ENCODE measurements around the gene TRAPPC2L. TPM values are rescaled to one million over a fixed set of nuclear protein-coding genes. Genes with fewer than 3 reads are reported as not detected.
A peak's percentile ranks its signal among the peaks of the same experiment; 100 is the strongest.

The TRAPPC2L gene
- total and polyA plus RNA-seq, 2 of the 13 experiments (the other 11 are each of a cell fraction or from before 2014, with no cell fraction given), result 96.3 to 107 TPM

- TF ChIP-seq THAP9 (CRISPR knock-in tag; IDR thresholded peaks at IDR 0.05; ENCODE audit: borderline replicate concordance) (no peak), GPN1 (CRISPR knock-in tag; IDR thresholded peaks at IDR 0.05; ENCODE audit: borderline replicate concordance) (no peak), ZNF75D (CRISPR knock-in tag; IDR thresholded peaks at IDR 0.05; ENCODE audit: borderline replicate concordance) (no peak), ZNF891 (CRISPR knock-in tag; IDR thresholded peaks at IDR 0.05) (0 out of 2 replicates have a peak, but pooled peaks have one; percentile 6), RAD21 (CRISPR knock-in tag; IDR thresholded peaks at IDR 0.05) (peak; percentile 4; the same call in 1 of the 2 replicates), ZNF569 (CRISPR knock-in tag; IDR thresholded peaks at IDR 0.05; ENCODE audit: borderline replicate concordance) (no peak), LCORL (IDR thresholded peaks at IDR 0.05) (no peak), LCORL (CRISPR knock-in tag; IDR thresholded peaks at IDR 0.05) (no peak), MEIS2 (CRISPR knock-in tag; IDR thresholded peaks at IDR 0.05) (no peak), HNRNPL (IDR thresholded peaks at IDR 0.05; ENCODE audit: low read depth, low read length) (0 out of 2 replicates have a peak, but pooled peaks have one; percentile 19), ETV6 (CRISPR knock-in tag; conservative IDR thresholded peaks at IDR 0.05) (no peak), SMAD3 (CRISPR knock-in tag; IDR thresholded peaks at IDR 0.05) (no peak), ZNF337 (CRISPR knock-in tag; IDR thresholded peaks at IDR 0.05; ENCODE audit: borderline replicate concordance, low read depth) (0 out of 2 replicates have a peak, but pooled peaks have one; percentile 1), ZNF282 (IDR thresholded peaks at IDR 0.05; ENCODE audit: partially characterized antibody) (no peak), SALL2 (CRISPR knock-in tag; IDR thresholded peaks at IDR 0.05) (no peak), KLF12 (CRISPR knock-in tag; IDR thresholded peaks at IDR 0.05; ENCODE audit: borderline replicate concordance) (no peak), SMAD1 (CRISPR knock-in tag; IDR thresholded peaks at IDR 0.05; ENCODE audit: borderline replicate concordance, low read depth) (no peak), ZNF816 (CRISPR knock-in tag; IDR thresholded peaks at IDR 0.05; ENCODE audit: borderline replicate concordance) (no peak), SRSF1 (optimal IDR thresholded peaks at IDR 0.05; ENCODE audit: low read depth, low read length) (peak; percentile 12), NR2F1 (CRISPR knock-in tag; IDR thresholded peaks at IDR 0.05) (peak in 1 of 2 experiments; percentile 35; a peak in 1 of 4 replicates), AGO1 (IDR thresholded peaks at IDR 0.05; ENCODE audit: low read depth, low read length, poor library complexity, severe bottlenecking) (no peak), ZNF766 (CRISPR knock-in tag; IDR thresholded peaks at IDR 0.05; ENCODE audit: borderline replicate concordance) (no peak), SNAI1 (CRISPR knock-in tag; IDR thresholded peaks at IDR 0.05; ENCODE audit: borderline replicate concordance) (no peak; the same call in 1 of the 2 replicates), CEBPG (CRISPR knock-in tag; IDR thresholded peaks at IDR 0.05) (peak; percentile 69), BORCS8-MEF2B (CRISPR knock-in tag; IDR thresholded peaks at IDR 0.05) (no peak), ZNF441 (CRISPR knock-in tag; IDR thresholded peaks at IDR 0.05; ENCODE audit: borderline replicate concordance) (no peak), TFE3 (CRISPR knock-in tag; IDR thresholded peaks at IDR 0.05) (no peak)
Observed at GRCh38 chr16:88812513-88813268, 44.2 kb upstream of the TRAPPC2L start (continued).

Measured in HepG2 (cell line).